Right atrium auricular region (tissue), 2 donors: ENCODE measurements around the gene MGAT3. TPM values are rescaled to one million over a fixed set of nuclear protein-coding genes. Genes with fewer than 3 reads are reported as not detected.

Experiments
- DNase-seq: peaks from one replicate; pipeline ENCODE4 v3.0.0-alpha.2; 2019; ENCODE audit warnings: low spot score
- H3K27ac ChIP-seq, 2 donors: fragments of 200-600 bp; sonication (generic); 1 replicate in 1 of 2; 2 replicates in 1 of 2; pipeline ENCODE4 v1.5.1; 2016 to 2019
- H3K27me3 ChIP-seq, 2 donors: fragments of 200-600 bp; sonication (generic); one replicate each; pipeline versions ENCODE4 v1.5.1 to v1.6.0; 2017 to 2019
- H3K36me3 ChIP-seq: fragments of 200-600 bp; sonication (generic); one replicate; pipeline ENCODE4 v1.5.1; 2016
- H3K4me1 ChIP-seq, 2 donors: fragments of 200-600 bp; sonication (generic); one replicate each; pipeline versions ENCODE4 v1.5.1 to v1.6.0; 2017 to 2019
- H3K4me3 ChIP-seq, 2 donors: fragments of 200-600 bp; sonication (generic); 1 replicate in 1 of 2; 2 replicates in 1 of 2; pipeline ENCODE4 v1.5.1; 2017 to 2019; ENCODE audit warnings: mild to moderate bottlenecking in 1 of 2, moderate library complexity in 1 of 2
- H3K9me3 ChIP-seq, 2 donors: fragments of 200-600 bp; sonication (generic); one replicate each; pipeline ENCODE4 v1.5.1; 2019
- CTCF ChIP-seq, 2 donors: fragments of 200-600 bp; sonication (generic); IDR thresholded peaks; one replicate each; pipeline ENCODE4 v1.5.1; 2019; ENCODE audit warnings: antibody characterized with exemption in 2 of 2
- total RNA-seq, 2 donors: library from RNA; depleted of rRNA; stranded (reverse); fragments of >200 nt; gene quantifications; one replicate each; pipeline ENCODE4 v1.1.0, GENCODE V29; 2016

The MGAT3 gene
- total RNA-seq, 2 donors from 2014 or later = 2.9 to 11.3 TPM

- no peak overlapping the region for H3K4me3 ChIP-seq
- TF ChIP-seq CTCF (IDR thresholded peaks at IDR 0.05) = no peak
- H3K4me1 ChIP-seq = peaks cover 0 to 4% of the 10 kb centered on the region in 2 donors
- no peaks in the 10 kb centered on the region for H3K27me3 ChIP-seq
- H3K9me3 ChIP-seq = no peaks in the 10 kb centered on the region
- no peaks in the 10 kb centered on the region for H3K36me3 ChIP-seq
- no peak overlapping the region for H3K27ac ChIP-seq
- no peak for DNase-seq
Measured at GRCh38 chr22:39454385-39454871, 2.4 kb upstream of the MGAT3 start.

GRCh38 chr22:39457198-39457555 lies 365 bp downstream of the MGAT3 start:
- no peak for DNase-seq
- no peaks in the 10 kb centered on the region for H3K36me3 ChIP-seq
- peaks cover 0 to 4% of the 10 kb centered on the region in 2 donors for H3K4me1 ChIP-seq
- peak overlapping the region; percentile 56 to 69 for H3K4me3 ChIP-seq
- TF ChIP-seq CTCF (IDR thresholded peaks at IDR 0.05) = no peak
- no peaks in the 10 kb centered on the region for H3K27me3 ChIP-seq
- no peaks in the 10 kb centered on the region for H3K9me3 ChIP-seq
- peak overlapping the region in 1 of 2 donors; percentile 60 for H3K27ac ChIP-seq

GRCh38 chr22:39457556-39458443 lies 988 bp downstream of the MGAT3 start:
- TF ChIP-seq CTCF (IDR thresholded peaks at IDR 0.05) = no peak
- H3K9me3 ChIP-seq = no peaks in the 10 kb centered on the region
- H3K27ac ChIP-seq = peak overlapping the region; percentile 60 to 78
- no peaks in the 10 kb centered on the region for H3K27me3 ChIP-seq
- H3K36me3 ChIP-seq = no peaks in the 10 kb centered on the region
- H3K4me1 ChIP-seq = peaks cover 0 to 8% of the 10 kb centered on the region in 2 donors
- H3K4me3 ChIP-seq = peak overlapping the region; percentile 56 to 69
- no peak for DNase-seq

DNA sequence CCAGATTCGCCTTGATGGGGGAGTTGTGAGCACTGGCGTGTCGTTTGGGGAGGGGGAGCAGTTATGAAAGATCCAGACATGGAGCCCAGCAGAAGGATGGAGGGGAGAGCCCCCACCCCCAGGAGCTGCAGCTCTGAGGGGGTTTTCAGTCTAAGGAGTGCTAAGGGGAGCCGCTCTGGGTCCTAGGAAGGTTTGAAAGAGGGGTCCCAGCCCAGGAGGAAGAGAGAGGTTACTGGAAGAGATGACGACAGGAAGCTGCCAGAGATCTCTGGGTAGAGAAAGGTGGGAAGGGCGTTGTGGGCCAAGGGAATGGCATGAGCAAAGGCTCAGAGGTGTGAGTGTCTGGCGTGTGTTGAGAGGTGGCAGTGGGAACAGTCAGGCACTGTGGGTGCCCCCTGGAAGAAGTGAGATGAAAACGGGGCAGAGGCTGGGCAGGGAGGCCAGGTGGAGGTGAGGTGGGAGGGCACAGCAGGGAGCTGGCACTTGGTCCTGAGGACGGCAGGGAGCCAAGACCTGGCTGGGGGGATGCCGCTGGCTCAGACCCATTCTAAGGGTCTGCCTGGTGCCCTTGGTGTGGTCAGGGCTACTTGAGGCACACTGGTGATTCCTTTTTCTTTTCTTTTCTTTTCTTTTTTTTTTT lies 1.8 kb downstream of the MGAT3 start:
- Histone ChIP-seq H3K27ac (peak overlapping the region; percentile 60 to 78), H3K27me3 (no peaks in the 10 kb centered on the region), H3K4me3 (peak overlapping the region; percentile 56 to 69), H3K36me3 (no peaks in the 10 kb centered on the region), H3K9me3 (no peaks in the 10 kb centered on the region), H3K4me1 (peaks cover 0 to 16% of the 10 kb centered on the region in 2 donors)
- no peak for TF ChIP-seq CTCF (IDR thresholded peaks at IDR 0.05)
- DNase-seq = no peak

GRCh38 chr22:39459681-39460080 lies 2.9 kb downstream of the MGAT3 start:
- no peak for TF ChIP-seq CTCF (IDR thresholded peaks at IDR 0.05)
- peaks cover 0 to 24% of the 10 kb centered on the region in 2 donors for H3K4me1 ChIP-seq
- H3K27ac ChIP-seq = no peak overlapping the region
- no peaks in the 10 kb centered on the region for H3K36me3 ChIP-seq
- no peak overlapping the region for H3K4me3 ChIP-seq
- H3K9me3 ChIP-seq = no peaks in the 10 kb centered on the region
- no peak for DNase-seq
- H3K27me3 ChIP-seq = no peaks in the 10 kb centered on the region
